HCT116 (cell line): Measurements from ENCODE around the gene DNAJC6. TPM values are rescaled to one million over a fixed set of nuclear protein-coding genes. Genes with fewer than 3 reads are reported as not detected.

Experiments used
- ATAC-seq: fragments of 200-7000 bp; cut with Tn5 transposase; 2 replicates; pipeline ENCODE4 v1.9.1; 2020; ENCODE audit warnings: mild to moderate bottlenecking, moderate library complexity
- BruUV-seq: library from RNA; stranded (reverse); fragments of 400-500 nt; replicated peaks from 2 replicates; lab custom pipeline; 2021; lab: Mats Ljungman, UMichigan
- CTCF ChIA-PET: fragments of 300-600 bp; sonication (Branson Sonifier 250); formaldehyde crosslinking; loops from one replicate; lab custom pipeline; 2021; ENCODE audit warnings: antibody characterized with exemption; lab: Charles Lee
- POLR2A ChIA-PET: fragments of 300-600, 350-600 bp; sonication (Branson Sonifier 250); formaldehyde crosslinking; loops from one replicate; lab custom pipeline; 2021; ENCODE audit warnings: antibody characterized with exemption; lab: Charles Lee
- RAD21 ChIA-PET, 2 experiments: fragments of 300-600 bp; sonication (Branson Sonifier 250); formaldehyde crosslinking; loops; one replicate each; lab custom pipeline; 2023; ENCODE audit warnings: low total read pairs in 2 of 2; ENCODE audit not compliant: uncharacterized antibody in 2 of 2, unreplicated experiment in 2 of 2, low non-redundant PET in 1 of 2; lab: Charles Lee
- DNase-seq: peaks from one replicate; pipeline ENCODE4 v3.0.0-alpha.2; 2010; ENCODE audit warnings: low read depth, low spot score
- H2AFZ ChIP-seq: fragments of 200-600 bp; shearing (Covaris generic), sonication (generic); 2 replicates; pipeline ENCODE4 v1.6.1; 2017; ENCODE audit warnings: low read depth, mixed run types, mixed read lengths, antibody characterized with exemption, low read length; ENCODE audit not compliant: poor library complexity, severe bottlenecking
- H3K27ac ChIP-seq: 2 replicates; pipeline ENCODE4 v1.5.1; 2012; ENCODE audit warnings: low read depth, low read length
- H3K27me3 ChIP-seq: fragments of 200-600 bp; sonication (generic); 2 replicates; pipeline ENCODE4 v1.6.1; 2016; ENCODE audit warnings: mixed run types, low read length, mixed read lengths; ENCODE audit not compliant: insufficient read depth
- H3K36me3 ChIP-seq, 2 experiments: fragments of 200-500 bp in 1 of 2; fragments of 200-600 bp in 1 of 2; sonication (Bioruptor generic) in 1 of 2; sonication (generic) in 1 of 2; 2 replicates each; pipeline versions ENCODE4 v1.5.1 to v1.6.1; 2014 to 2016; ENCODE audit warnings: low read length in 2 of 2, inconsistent platforms in 1 of 2, mixed read lengths in 1 of 2, mixed run types in 1 of 2; ENCODE audit not compliant: insufficient read depth in 2 of 2, control insufficient read depth in 1 of 2
- H3K4me1 ChIP-seq, 2 experiments: fragments of 200-600 bp in 1 of 2; sonication (generic) in 1 of 2; 2 replicates each; pipeline versions ENCODE4 v1.5.1 to v1.6.1; 2012 to 2017; ENCODE audit warnings: low read length in 2 of 2, inconsistent platforms in 1 of 2, mild to moderate bottlenecking in 1 of 2, mixed read lengths in 1 of 2, mixed run types in 1 of 2, moderate library complexity in 1 of 2; ENCODE audit not compliant: insufficient read depth in 2 of 2, control insufficient read depth in 1 of 2
- H3K4me2 ChIP-seq: fragments of 200-600 bp; sonication (generic); 2 replicates; pipeline ENCODE4 v1.6.1; 2017; ENCODE audit warnings: mixed run types, low read length, mixed read lengths
- H3K4me3 ChIP-seq, 2 experiments: fragments of 200-600 bp in 1 of 2; sonication (generic) in 1 of 2; replicated peaks in 1 of 2; 2 replicates each; pipeline ENCODE4 v1.5.1; 2011 to 2016; ENCODE audit warnings: low read length in 2 of 2, control low read depth in 1 of 2, low read depth in 1 of 2, mild to moderate bottlenecking in 1 of 2, mixed read lengths in 1 of 2, mixed run types in 1 of 2
- H3K79me2 ChIP-seq: fragments of 200-600 bp; sonication (generic); 2 replicates; pipeline ENCODE4 v1.6.1; 2017; ENCODE audit warnings: mild to moderate bottlenecking, mixed run types, low read length, moderate library complexity, mixed read lengths; ENCODE audit not compliant: insufficient read depth
- H3K9ac ChIP-seq: fragments of 200-600 bp; sonication (generic); 2 replicates; pipeline ENCODE4 v1.6.1; 2016; ENCODE audit warnings: low read length, mixed read lengths
- H3K9me2 ChIP-seq: fragments of 200-600 bp; sonication (generic), shearing (Covaris generic); 2 replicates; pipeline ENCODE4 v1.6.1; 2017; ENCODE audit warnings: mixed run types, mild to moderate bottlenecking, moderate library complexity; ENCODE audit not compliant: insufficient read depth
- H3K9me3 ChIP-seq, 2 experiments: fragments of 200-500 bp in 1 of 2; fragments of 200-600 bp in 1 of 2; sonication (Bioruptor generic) in 1 of 2; sonication (generic) in 1 of 2; 2 replicates each; pipeline ENCODE4 v1.6.1; 2014 to 2017; ENCODE audit warnings: low read length in 2 of 2, mixed read lengths in 2 of 2, inconsistent platforms in 1 of 2, low read depth in 1 of 2, mild to moderate bottlenecking in 1 of 2, mixed run types in 1 of 2, moderate library complexity in 1 of 2; ENCODE audit not compliant: control insufficient read depth in 1 of 2, insufficient read depth in 1 of 2
- H4K20me1 ChIP-seq: fragments of 200-600 bp; sonication (generic), shearing (Covaris generic); 2 replicates; pipeline ENCODE4 v1.6.1; 2017; ENCODE audit warnings: mixed run types, mild to moderate bottlenecking, moderate library complexity; ENCODE audit not compliant: insufficient read depth
- CEBPB ChIP-seq: IDR thresholded peaks from 2 replicates; pipeline ENCODE4 v1.6.1; 2012; ENCODE audit warnings: low read depth
- ELF1 ChIP-seq: IDR thresholded peaks from 2 replicates; pipeline ENCODE4 v1.6.1; 2012; ENCODE audit warnings: low read depth, borderline replicate concordance
- EZH2phosphoT487 ChIP-seq: fragments of 200-600 bp; IDR thresholded peaks from 2 replicates; pipeline ENCODE4 v1.6.1; 2018; ENCODE audit warnings: antibody characterized with exemption, borderline replicate concordance
- JUND ChIP-seq: IDR thresholded peaks from 2 replicates; pipeline ENCODE4 v1.6.1; 2012
- MAX ChIP-seq: IDR thresholded peaks from 2 replicates; pipeline ENCODE4 v1.6.1; 2012
- POLR2A ChIP-seq: IDR thresholded peaks from 2 replicates; pipeline ENCODE4 v1.7.0; 2011; ENCODE audit warnings: borderline replicate concordance; ENCODE audit not compliant: insufficient read depth, insufficient read length; ENCODE audit errors: extremely low read depth
- RAD21 ChIP-seq: IDR thresholded peaks from 2 replicates; pipeline ENCODE4 v1.6.1; 2012; ENCODE audit warnings: low read depth, mild to moderate bottlenecking
- SIN3A ChIP-seq: IDR thresholded peaks from 2 replicates; pipeline ENCODE4 v1.6.1; 2012; ENCODE audit warnings: low read depth
- SP1 ChIP-seq: IDR thresholded peaks from 2 replicates; pipeline ENCODE4 v1.6.1; 2012; ENCODE audit warnings: low read depth
- SRF ChIP-seq: IDR thresholded peaks from 2 replicates; pipeline ENCODE4 v1.6.1; 2012; ENCODE audit warnings: low read depth
- YY1 ChIP-seq: IDR thresholded peaks from 2 replicates; pipeline ENCODE4 v1.6.1; 2011; ENCODE audit warnings: low read length, low read depth, moderate library complexity, mild to moderate bottlenecking; ENCODE audit not compliant: insufficient replicate concordance; ENCODE audit errors: extremely low read depth
- ZNF274 ChIP-seq: fragments of 200-500 bp; sonication (Bioruptor generic); IDR thresholded peaks from 2 replicates; pipeline ENCODE4 v1.6.1; 2014; ENCODE audit warnings: mild to moderate bottlenecking, low read depth, low read length, inconsistent platforms
- intact Hi-C: fragments of 100-400 bp; cut with micrococcal nuclease; formaldehyde crosslinking; loops from 2 replicates; pipeline ENCODE4 v1.10.0; 2022
- total RNA-seq: library from RNA; stranded (reverse); gene quantifications from one replicate; pipeline ENCODE4 v1.2.1, GENCODE V29; 2021; ENCODE audit not compliant: unreplicated experiment
- TF ChIP-seq, protein P1 (sequence below), 3 experiments: fragments of 200-600 bp in 1 of 3; sonication (generic) in 1 of 3; IDR thresholded peaks in 2 of 3; conservative IDR thresholded peaks in 1 of 3; 2 replicates each; pipeline ENCODE4 v1.5.1; 2012 to 2017; ENCODE audit warnings: low read depth in 2 of 3, low read length in 2 of 3, antibody characterized with exemption in 1 of 3, borderline replicate concordance in 1 of 3, control low read depth in 1 of 3, mild to moderate bottlenecking in 1 of 3, mixed read lengths in 1 of 3, mixed run types in 1 of 3, moderate library complexity in 1 of 3; ENCODE audit not compliant: insufficient read depth in 1 of 3

DNAJC6 gene
- total RNA-seq, 1 experiment from 2014 or later: 9.0 TPM

- no peak overlapping the region for H3K9ac ChIP-seq
- H3K4me3 ChIP-seq: no peak overlapping the region
- no peaks in the 10 kb centered on the region for H3K9me3 ChIP-seq
- H3K27me3 ChIP-seq: no peaks in the 10 kb centered on the region
- intact Hi-C loops: no loop called here
- H3K9me2 ChIP-seq: no peaks in the 10 kb centered on the region
- no TSS peak for BruUV-seq
- no peak for ATAC-seq
- no peak for DNase-seq
- no peak overlapping the region for H3K4me2 ChIP-seq
- no peak overlapping the region for H2AFZ ChIP-seq
- TF ChIP-seq MAX (no peak), SRF (no peak), POLR2A (no peak), CEBPB (no peak), ELF1 (no peak), RAD21 (no peak), SIN3A (no peak), YY1 (no peak), ZNF274 (no peak), EZH2phosphoT487 (no peak), SP1 (no peak), JUND (no peak)
- TF ChIP-seq, protein P1, sequence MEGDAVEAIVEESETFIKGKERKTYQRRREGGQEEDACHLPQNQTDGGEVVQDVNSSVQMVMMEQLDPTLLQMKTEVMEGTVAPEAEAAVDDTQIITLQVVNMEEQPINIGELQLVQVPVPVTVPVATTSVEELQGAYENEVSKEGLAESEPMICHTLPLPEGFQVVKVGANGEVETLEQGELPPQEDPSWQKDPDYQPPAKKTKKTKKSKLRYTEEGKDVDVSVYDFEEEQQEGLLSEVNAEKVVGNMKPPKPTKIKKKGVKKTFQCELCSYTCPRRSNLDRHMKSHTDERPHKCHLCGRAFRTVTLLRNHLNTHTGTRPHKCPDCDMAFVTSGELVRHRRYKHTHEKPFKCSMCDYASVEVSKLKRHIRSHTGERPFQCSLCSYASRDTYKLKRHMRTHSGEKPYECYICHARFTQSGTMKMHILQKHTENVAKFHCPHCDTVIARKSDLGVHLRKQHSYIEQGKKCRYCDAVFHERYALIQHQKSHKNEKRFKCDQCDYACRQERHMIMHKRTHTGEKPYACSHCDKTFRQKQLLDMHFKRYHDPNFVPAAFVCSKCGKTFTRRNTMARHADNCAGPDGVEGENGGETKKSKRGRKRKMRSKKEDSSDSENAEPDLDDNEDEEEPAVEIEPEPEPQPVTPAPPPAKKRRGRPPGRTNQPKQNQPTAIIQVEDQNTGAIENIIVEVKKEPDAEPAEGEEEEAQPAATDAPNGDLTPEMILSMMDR (IDR thresholded peaks at IDR 0.05 in 2 of 3, conservative IDR thresholded peaks at IDR 0.05 in 1 of 3; ENCODE audit: borderline replicate concordance in 1 of 3, insufficient read depth in 1 of 3, low read depth in 2 of 3, low read length in 2 of 3): no peak
- no peak overlapping the region for H3K27ac ChIP-seq
- H3K36me3 ChIP-seq: no peaks in the 10 kb centered on the region
- ChIA-PET CTCF (no interaction called here), RAD21 (no interaction called here), POLR2A (no interaction called here)
- H4K20me1 ChIP-seq: no peaks in the 10 kb centered on the region
- H3K79me2 ChIP-seq: no peaks in the 10 kb centered on the region
- peaks cover 0 to 5% of the 10 kb centered on the region in 2 experiments; a peak in 1 of 4 replicates for H3K4me1 ChIP-seq
These were observed 30.1 kb upstream of the DNAJC6 start for GRCh38 chr1:65279070-65279779.
